Nephron (organoid): ENCODE results near the gene DHRS3.
"Not testable (repeated sequence)": the region's sequence is repeated elsewhere in the genome, so short reads cannot be mapped to it uniquely, and the experiment has no call there.

Experiments used
- H3K27ac Mint-ChIP-seq, 3 experiments: 2 replicates each; pipeline ENCODE4 v1.8.0; 2020; ENCODE audit warnings: mixed read lengths in 3 of 3, mild to moderate bottlenecking in 2 of 3, moderate library complexity in 1 of 3
- H3K27me3 Mint-ChIP-seq: 2 replicates; pipeline ENCODE4 v1.8.0; 2021; ENCODE audit warnings: low read depth, mild to moderate bottlenecking, moderate library complexity, mixed read lengths
- H3K36me3 Mint-ChIP-seq: 2 replicates; pipeline ENCODE4 v1.8.0; 2020; ENCODE audit warnings: low read depth, mixed read lengths
- H3K4me1 Mint-ChIP-seq: 2 replicates; pipeline ENCODE4 v1.8.0; 2020; ENCODE audit warnings: mixed read lengths
- H3K4me3 Mint-ChIP-seq, 3 experiments: 2 replicates each; pipeline ENCODE4 v1.8.0; 2020; ENCODE audit warnings: mild to moderate bottlenecking in 3 of 3, mixed read lengths in 3 of 3, moderate library complexity in 2 of 3
- H3K9me3 Mint-ChIP-seq: 2 replicates; pipeline ENCODE4 v1.8.0; 2020; ENCODE audit warnings: mixed read lengths
- CTCF ChIP-seq, 3 experiments: fragments of 200-600 bp; sonication (generic); IDR thresholded peaks; one replicate each; pipeline ENCODE4 v1.5.0; 2021; ENCODE audit warnings: antibody characterized with exemption in 3 of 3; ENCODE audit not compliant: unreplicated experiment in 3 of 3

DHRS3 gene

GRCh38 chr1:12649971-12650421 is 32.0 kb upstream of the DHRS3 start:
- H3K27ac Mint-ChIP-seq = peak overlapping the region; percentile 88 to 96 (median 90)
- H3K9me3 Mint-ChIP-seq = peaks cover 2% of the 10 kb centered on the region
- no peaks in the 10 kb centered on the region for H3K36me3 Mint-ChIP-seq
- H3K27me3 Mint-ChIP-seq = peaks cover 3% of the 10 kb centered on the region
- no peak for TF ChIP-seq CTCF (IDR thresholded peaks at IDR 0.05; ENCODE audit: unreplicated experiment in 3 of 3)
- peak overlapping the region in 1 of 3 experiments; percentile 63 for H3K4me3 Mint-ChIP-seq
- peaks cover 19% of the 10 kb centered on the region for H3K4me1 Mint-ChIP-seq

- Mint-ChIP-seq H3K27ac (peak overlapping the region in 2 of 3 experiments; percentile 55 to 96), H3K27me3 (peaks cover 7% of the 10 kb centered on the region), H3K4me3 (no peak overlapping the region), H3K4me1 (peaks cover 19% of the 10 kb centered on the region), H3K36me3 (no peaks in the 10 kb centered on the region), H3K9me3 (peaks cover 2% of the 10 kb centered on the region)
- no peak for TF ChIP-seq CTCF (IDR thresholded peaks at IDR 0.05; ENCODE audit: unreplicated experiment in 3 of 3)
Observed at GRCh38 chr1:12648741-12649140, 30.7 kb upstream of the DHRS3 start.

GRCh38 chr1:12645401-12645800 is 27.4 kb upstream of the DHRS3 start:
- peaks cover 19% of the 10 kb centered on the region for H3K4me1 Mint-ChIP-seq

GRCh38 chr1:12644829-12645228 is 26.8 kb upstream of the DHRS3 start:
- no peak for TF ChIP-seq CTCF (IDR thresholded peaks at IDR 0.05; ENCODE audit: unreplicated experiment in 3 of 3)
- Mint-ChIP-seq H3K36me3 (peaks cover 12% of the 10 kb centered on the region), H3K4me1 (peaks cover 13% of the 10 kb centered on the region), H3K4me3 (no peak overlapping the region), H3K9me3 (peaks cover 25% of the 10 kb centered on the region), H3K27me3 (peaks cover 4% of the 10 kb centered on the region), H3K27ac (no peak overlapping the region)

More at GRCh38 chr1:12645401-12645800, 27.4 kb upstream of the DHRS3 start:
- H3K27ac Mint-ChIP-seq, H3K4me3 Mint-ChIP-seq, H3K27me3 Mint-ChIP-seq: not testable (repeated sequence)
- Mint-ChIP-seq H3K9me3 (peaks cover 22% of the 10 kb centered on the region), H3K36me3 (peaks cover 12% of the 10 kb centered on the region)

GRCh38 chr1:12644237-12644636 is 26.2 kb upstream of the DHRS3 start:
- Mint-ChIP-seq H3K9me3 (peaks cover 31% of the 10 kb centered on the region), H3K27me3 (peaks cover 4% of the 10 kb centered on the region), H3K36me3 (peaks cover 12% of the 10 kb centered on the region), H3K4me1 (peaks cover 9% of the 10 kb centered on the region), H3K4me3 (no peak overlapping the region), H3K27ac (no peak overlapping the region)
- TF ChIP-seq CTCF (IDR thresholded peaks at IDR 0.05; ENCODE audit: unreplicated experiment in 3 of 3) = no peak

GRCh38 chr1:12643785-12644184 is 25.8 kb upstream of the DHRS3 start, which contains the start of gene AADACL4:
Gene AADACL4 (plus strand): TSS chr1:12644085. CDS start chr1:12644547, 462 bp downstream.
- Mint-ChIP-seq H3K9me3 (peaks cover 33% of the 10 kb centered on the region), H3K4me1 (peaks cover 5% of the 10 kb centered on the region), H3K27me3 (peaks cover 4% of the 10 kb centered on the region), H3K27ac (no peak within 1 kb of the TSS), H3K4me3 (no peak within 1 kb of the TSS), H3K36me3 (peaks cover 12% of the 10 kb centered on the region)
- TF ChIP-seq CTCF (IDR thresholded peaks at IDR 0.05; ENCODE audit: unreplicated experiment in 3 of 3) = no peak
